HG02943 (cell line): ENCODE data around the gene SPAG8.

Experiments used
- ATAC-seq: cut with Tn5 transposase; IDR thresholded peaks from one replicate; pipeline ENCODE4 v1.9.1; 2021; ENCODE audit warnings: mild to moderate bottlenecking, low read depth, moderate library complexity; ENCODE audit not compliant: unreplicated experiment

SPAG8 gene

GRCh38 chr9:35813434-35814105 lies 1.5 kb upstream of the SPAG8 start:
- ATAC-seq: no peak

- ATAC-seq: no peak
Observed at GRCh38 chr9:35811381-35812024, 559 bp downstream of the SPAG8 start.

- no peak for ATAC-seq
Observed at GRCh38 chr9:35810122-35810521, 1.9 kb downstream of the SPAG8 start.

- no peak for ATAC-seq
Observed at GRCh38 chr9:35808433-35808832, 3.6 kb downstream of the SPAG8 start.

- no peak for ATAC-seq
Observed at GRCh38 chr9:35806101-35806500, 6.0 kb downstream of the SPAG8 start.

GRCh38 chr9:35801328-35802128 lies 10.5 kb downstream of the SPAG8 start:
- no peak for ATAC-seq

- no peak for ATAC-seq
Observed at GRCh38 chr9:35800530-35800929, 11.5 kb downstream of the SPAG8 start.

- no peak for ATAC-seq
Observed at GRCh38 chr9:35798658-35799374, 13.2 kb downstream of the SPAG8 start.

- ATAC-seq: no peak
Observed at GRCh38 chr9:35797311-35798109, 14.6 kb downstream of the SPAG8 start.

- no peak for ATAC-seq
Observed at GRCh38 chr9:35795695-35796094, 16.4 kb downstream of the SPAG8 start.

GRCh38 chr9:35793461-35793860 lies 18.6 kb downstream of the SPAG8 start:
- ATAC-seq: no peak

GRCh38 chr9:35792826-35793225 lies 19.2 kb downstream of the SPAG8 start:
- ATAC-seq: no peak

GRCh38 chr9:35792024-35792813 lies 19.8 kb downstream of the SPAG8 start:
- no peak for ATAC-seq

GRCh38 chr9:35791297-35791921 lies 20.7 kb downstream of the SPAG8 start, which contains the start of gene NPR2:
TSS of gene NPR2 (plus strand) at chr9:35791591. CDS start at chr9:35792409, 818 bp downstream.
- ATAC-seq: no peak

- no peak for ATAC-seq
Observed at GRCh38 chr9:35790385-35791296, 21.4 kb downstream of the SPAG8 start.

- ATAC-seq: no peak
Observed at GRCh38 chr9:35790025-35790384, 22.1 kb downstream of the SPAG8 start.

- ATAC-seq: no peak
Observed at GRCh38 chr9:35789541-35789940, 22.5 kb downstream of the SPAG8 start.

- ATAC-seq: no peak
Observed at GRCh38 chr9:35783418-35783817, 28.6 kb downstream of the SPAG8 start.
